ENCODE measurements around the gene SORCS2. TPM values are rescaled to one million over a fixed set of nuclear protein-coding genes. Genes with fewer than 3 reads are reported as not detected.

SORCS2 gene
- total RNA-seq, 1 experiment from 2014 or later: not detected

- TF ChIP-seq CTCF (IDR thresholded peaks at IDR 0.05; ENCODE audit: unreplicated experiment): no peak
- no peak for DNase-seq (ENCODE audit: unreplicated experiment)
- Mint-ChIP-seq H3K9me3 (ENCODE audit: unreplicated experiment) (peaks cover 22% of the 10 kb centered on the region), H3K27ac (ENCODE audit: low read depth, unreplicated experiment) (no peak overlapping the region), H3K27me3 (ENCODE audit: insufficient read depth, unreplicated experiment) (no peaks in the 10 kb centered on the region), H3K4me3 (ENCODE audit: unreplicated experiment) (no peak overlapping the region), H3K4me1 (ENCODE audit: insufficient read depth, unreplicated experiment) (peaks cover 12% of the 10 kb centered on the region), H3K36me3 (ENCODE audit: insufficient read depth, unreplicated experiment) (peaks cover 6% of the 10 kb centered on the region)
- ChIA-PET CTCF (no interaction called here), POLR2A (interaction anchor here (1.4 to 2.5 kb wide), 2 partner anchors 9 to 74 kb away, joined by 3 to 18 read pairs; no protein-coding TSS in a partner anchor)
- BruUV-seq (replicated peaks): no TSS peak
- intact Hi-C loops (cut with micrococcal nuclease): no loop called here
Measured at GRCh38 chr4:7556558-7556957, 364.2 kb downstream of the SORCS2 start.

DNA sequence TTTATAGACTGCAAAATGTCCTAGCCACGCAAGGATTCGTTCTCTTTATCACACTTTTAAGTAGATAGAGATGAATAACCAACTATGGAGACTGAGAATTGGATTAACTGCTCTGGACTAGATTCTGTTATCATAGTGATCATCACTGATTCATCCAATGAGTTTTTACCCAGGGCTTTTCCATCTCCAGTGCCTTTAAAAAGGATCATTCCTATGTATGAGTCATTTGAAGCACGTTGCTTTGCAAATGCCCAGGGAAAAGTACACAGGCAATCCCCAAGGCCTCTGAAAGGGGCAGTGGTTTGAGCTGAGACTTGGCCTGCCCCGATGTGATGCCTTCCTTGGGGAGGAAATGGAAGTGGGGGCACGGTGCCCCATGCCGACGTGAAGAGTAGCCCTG lies 365.1 kb downstream of the SORCS2 start:
- Mint-ChIP-seq H3K27ac (ENCODE audit: low read depth, unreplicated experiment) (peak overlapping the region; percentile 29), H3K4me3 (ENCODE audit: unreplicated experiment) (no peak overlapping the region), H3K4me1 (ENCODE audit: insufficient read depth, unreplicated experiment) (peaks cover 12% of the 10 kb centered on the region), H3K27me3 (ENCODE audit: insufficient read depth, unreplicated experiment) (no peaks in the 10 kb centered on the region), H3K36me3 (ENCODE audit: insufficient read depth, unreplicated experiment) (peaks cover 6% of the 10 kb centered on the region), H3K9me3 (ENCODE audit: unreplicated experiment) (peaks cover 19% of the 10 kb centered on the region)
- intact Hi-C loops (cut with micrococcal nuclease): no loop called here
- ChIA-PET POLR2A (interaction anchor here (0.7 to 2.5 kb wide), 3 partner anchors 10 to 91 kb away, joined by 3 to 18 read pairs (median 5); no protein-coding TSS in a partner anchor), CTCF (no interaction called here)
- BruUV-seq (replicated peaks): no TSS peak
- TF ChIP-seq CTCF (IDR thresholded peaks at IDR 0.05; ENCODE audit: unreplicated experiment): no peak
- peak; percentile 50 for DNase-seq (ENCODE audit: unreplicated experiment)

GRCh38 chr4:7558436-7558835 lies 366.1 kb downstream of the SORCS2 start:
- Mint-ChIP-seq H3K4me3 (ENCODE audit: unreplicated experiment) (no peak overlapping the region), H3K27me3 (ENCODE audit: insufficient read depth, unreplicated experiment) (no peaks in the 10 kb centered on the region), H3K4me1 (ENCODE audit: insufficient read depth, unreplicated experiment) (peaks cover 12% of the 10 kb centered on the region), H3K36me3 (ENCODE audit: insufficient read depth, unreplicated experiment) (peaks cover 6% of the 10 kb centered on the region), H3K9me3 (ENCODE audit: unreplicated experiment) (peaks cover 10% of the 10 kb centered on the region), H3K27ac (ENCODE audit: low read depth, unreplicated experiment) (no peak overlapping the region)
- no peak for DNase-seq (ENCODE audit: unreplicated experiment)
- POLR2A ChIA-PET: no interaction called here
- TF ChIP-seq CTCF (IDR thresholded peaks at IDR 0.05; ENCODE audit: unreplicated experiment): no peak
- intact Hi-C loops (cut with micrococcal nuclease): no loop called here
- BruUV-seq (replicated peaks): no TSS peak
- CTCF ChIA-PET: no interaction called here

DNA sequence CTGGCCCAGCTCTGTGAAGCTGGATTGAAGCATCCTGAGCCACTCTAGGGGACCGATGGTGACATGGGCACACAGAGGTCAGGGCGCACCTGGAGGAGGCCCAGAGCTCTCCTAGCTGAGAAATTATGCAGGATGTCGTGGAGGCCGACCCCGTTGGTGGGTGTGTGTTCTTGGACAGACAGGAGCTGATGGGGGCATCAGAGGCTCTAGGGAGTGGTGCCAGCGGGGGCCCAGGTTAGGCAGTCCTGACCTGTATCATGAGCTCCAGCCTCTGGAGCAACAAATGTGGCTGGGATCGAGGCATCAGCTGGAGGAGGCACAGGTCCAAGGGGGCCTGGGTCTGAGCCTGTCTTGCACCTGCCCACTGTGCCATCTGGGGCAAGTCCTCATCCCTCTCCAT lies 367.0 kb downstream of the SORCS2 start:
- peaks cover 4% of the 10 kb centered on the region for H3K36me3 Mint-ChIP-seq (ENCODE audit: insufficient read depth, unreplicated experiment)
- intact Hi-C loops (cut with micrococcal nuclease): no loop called here
- ChIA-PET POLR2A (no interaction called here), CTCF (no interaction called here)
- no peak for TF ChIP-seq CTCF (IDR thresholded peaks at IDR 0.05; ENCODE audit: unreplicated experiment)
- no peak overlapping the region for H3K27ac Mint-ChIP-seq (ENCODE audit: low read depth, unreplicated experiment)
- peaks cover 2% of the 10 kb centered on the region for H3K9me3 Mint-ChIP-seq (ENCODE audit: unreplicated experiment)
- BruUV-seq (replicated peaks): no TSS peak
- no peak for DNase-seq (ENCODE audit: unreplicated experiment)
- H3K4me1 Mint-ChIP-seq (ENCODE audit: insufficient read depth, unreplicated experiment): peaks cover 12% of the 10 kb centered on the region
- H3K27me3 Mint-ChIP-seq (ENCODE audit: insufficient read depth, unreplicated experiment): no peaks in the 10 kb centered on the region
- no peak overlapping the region for H3K4me3 Mint-ChIP-seq (ENCODE audit: unreplicated experiment)

Data from MCF 10A (cell line).